HEK293T (cell line): ENCODE measurements around the gene TLX2.

Experiments used
- ARNT ChIP-seq: fragments of 450-650 bp; IDR thresholded peaks from 2 replicates; pipeline ENCODE4 v1.6.1; 2017; ENCODE audit warnings: mild to moderate bottlenecking
- BHLHE40 ChIP-seq: fragments of 450-650 bp; IDR thresholded peaks from 2 replicates; pipeline ENCODE4 v1.6.1; 2016; ENCODE audit warnings: mild to moderate bottlenecking, moderate library complexity, borderline replicate concordance
- ELF4 ChIP-seq: fragments of 450-650 bp; IDR thresholded peaks from 2 replicates; pipeline ENCODE4 v1.6.1; 2017; ENCODE audit warnings: antibody characterized with exemption
- FOXA1 ChIP-seq: fragments of 450-650 bp; IDR thresholded peaks from 2 replicates; pipeline ENCODE4 v1.6.1; 2016; ENCODE audit warnings: mild to moderate bottlenecking
- FOXK2 ChIP-seq: fragments of 450-650 bp; IDR thresholded peaks from 2 replicates; pipeline ENCODE4 v1.6.1; 2016; ENCODE audit warnings: mild to moderate bottlenecking
- FOXM1 ChIP-seq: fragments of 450-650 bp; IDR thresholded peaks from 2 replicates; pipeline ENCODE4 v1.6.1; 2017; ENCODE audit warnings: mild to moderate bottlenecking, borderline replicate concordance
- L3MBTL2 ChIP-seq: fragments of 450-650 bp; conservative IDR thresholded peaks from 2 replicates; pipeline ENCODE4 v1.6.1; 2016; ENCODE audit warnings: mild to moderate bottlenecking
- LEF1 ChIP-seq: fragments of 450-650 bp; IDR thresholded peaks from 2 replicates; pipeline ENCODE4 v1.6.1; 2017; ENCODE audit warnings: mild to moderate bottlenecking, borderline replicate concordance
- NFRKB ChIP-seq: fragments of 450-650 bp; IDR thresholded peaks from 2 replicates; pipeline ENCODE4 v1.6.1; 2016; ENCODE audit warnings: mild to moderate bottlenecking, moderate library complexity
- PKNOX1 ChIP-seq: fragments of 450-650 bp; IDR thresholded peaks from 2 replicates; pipeline ENCODE4 v1.6.1; 2016
- SP1 ChIP-seq: fragments of 450-650 bp; IDR thresholded peaks from 2 replicates; pipeline ENCODE4 v1.6.1; 2017
- SUZ12 ChIP-seq: fragments of 450-650 bp; IDR thresholded peaks from 2 replicates; pipeline ENCODE4 v1.6.1; 2016; ENCODE audit warnings: mild to moderate bottlenecking
- TARDBP ChIP-seq: fragments of 450-650 bp; IDR thresholded peaks from 2 replicates; pipeline ENCODE4 v1.6.1; 2016

DNA sequence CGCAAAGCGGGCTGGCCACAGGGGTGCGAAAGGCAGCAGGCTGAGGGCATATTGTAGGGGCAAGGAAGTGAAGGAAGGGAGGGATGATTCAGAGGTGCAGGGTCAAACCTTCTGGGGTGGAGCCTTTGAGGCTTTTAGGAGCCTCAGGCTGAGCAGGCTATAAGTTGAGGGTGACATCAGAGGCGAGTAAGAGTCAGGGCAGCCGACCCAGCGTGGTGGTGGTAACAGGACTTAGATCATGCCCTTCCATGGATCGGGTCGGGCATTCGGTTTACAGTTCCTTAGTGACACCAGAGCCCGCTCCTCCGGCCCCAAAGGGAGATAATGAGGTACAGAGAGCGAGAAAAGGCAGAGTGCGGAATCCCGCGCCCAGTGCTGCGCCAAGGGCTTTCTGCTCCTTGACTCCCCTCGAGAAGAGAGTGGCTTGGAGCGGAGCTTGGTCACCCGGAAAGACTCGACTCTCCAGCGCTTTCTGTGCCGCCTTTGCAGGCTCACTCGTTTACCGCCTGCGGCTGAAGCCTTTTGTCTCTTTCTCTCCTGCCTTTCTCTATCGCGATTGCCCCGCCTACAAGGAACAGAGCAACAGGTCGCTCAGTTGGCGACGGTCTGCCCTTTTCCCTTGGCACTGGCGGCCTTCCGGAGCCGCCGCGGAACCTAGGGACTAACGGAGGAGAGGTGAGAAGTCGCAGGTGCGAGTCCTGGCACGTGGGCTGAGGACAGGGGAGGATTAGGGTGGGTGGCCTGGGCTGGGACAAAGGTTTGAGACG is 15.6 kb upstream of the TLX2 start:
- TF ChIP-seq SUZ12 (no peak), LEF1 (no peak), SP1 (no peak), L3MBTL2 (no peak), BHLHE40 (no peak), FOXM1 (no peak), PKNOX1 (no peak), NFRKB (no peak), ARNT (no peak), FOXK2 (no peak), FOXA1 (no peak), TARDBP (no peak), ELF4 (no peak)
